ENCODE data around the gene FLNA. TPM values are rescaled to one million over a fixed set of nuclear protein-coding genes. Genes with fewer than 3 reads are reported as not detected.

Gene FLNA
- total RNA-seq, 1 donor from 2014 or later, result 1,080 TPM

GRCh38 chrX:154321152-154321551 lies 53.3 kb downstream of the FLNA start:
- TF ChIP-seq, protein P1, sequence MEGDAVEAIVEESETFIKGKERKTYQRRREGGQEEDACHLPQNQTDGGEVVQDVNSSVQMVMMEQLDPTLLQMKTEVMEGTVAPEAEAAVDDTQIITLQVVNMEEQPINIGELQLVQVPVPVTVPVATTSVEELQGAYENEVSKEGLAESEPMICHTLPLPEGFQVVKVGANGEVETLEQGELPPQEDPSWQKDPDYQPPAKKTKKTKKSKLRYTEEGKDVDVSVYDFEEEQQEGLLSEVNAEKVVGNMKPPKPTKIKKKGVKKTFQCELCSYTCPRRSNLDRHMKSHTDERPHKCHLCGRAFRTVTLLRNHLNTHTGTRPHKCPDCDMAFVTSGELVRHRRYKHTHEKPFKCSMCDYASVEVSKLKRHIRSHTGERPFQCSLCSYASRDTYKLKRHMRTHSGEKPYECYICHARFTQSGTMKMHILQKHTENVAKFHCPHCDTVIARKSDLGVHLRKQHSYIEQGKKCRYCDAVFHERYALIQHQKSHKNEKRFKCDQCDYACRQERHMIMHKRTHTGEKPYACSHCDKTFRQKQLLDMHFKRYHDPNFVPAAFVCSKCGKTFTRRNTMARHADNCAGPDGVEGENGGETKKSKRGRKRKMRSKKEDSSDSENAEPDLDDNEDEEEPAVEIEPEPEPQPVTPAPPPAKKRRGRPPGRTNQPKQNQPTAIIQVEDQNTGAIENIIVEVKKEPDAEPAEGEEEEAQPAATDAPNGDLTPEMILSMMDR (IDR thresholded peaks at IDR 0.05), result no peak
- DNase-seq (no peak), ATAC-seq (no peak)
- Histone ChIP-seq H3K9me3 (no peaks in the 10 kb centered on the region), H3K4me3 (no peak overlapping the region), H3K36me3 (no peaks in the 10 kb centered on the region), H3K27me3 (ENCODE audit: low read depth) (no peaks in the 10 kb centered on the region), H3K4me1 (no peaks in the 10 kb centered on the region), H3K27ac (no peak overlapping the region)
- intact Hi-C loops (cut with DNase I), result no loop called here

DNA sequence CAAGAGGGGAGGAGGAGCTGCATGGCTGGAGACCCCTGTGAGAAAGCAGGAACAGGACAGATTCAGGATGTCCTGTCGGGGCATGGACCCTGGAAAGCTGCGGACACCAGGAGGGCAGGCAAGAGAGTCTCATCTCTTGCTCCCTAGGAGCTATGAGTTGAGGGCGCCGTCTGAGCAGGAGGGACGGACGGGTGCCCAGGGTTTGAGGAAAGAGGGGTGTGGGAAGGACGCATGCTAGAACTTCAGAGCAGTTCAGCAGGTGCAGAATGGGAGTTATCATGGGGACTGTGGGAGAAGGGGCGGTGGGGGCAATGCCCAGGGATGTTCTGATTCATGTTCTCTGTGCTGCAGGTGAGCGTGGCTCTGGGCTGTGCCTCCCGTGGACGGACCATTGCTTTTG lies 54.0 kb downstream of the FLNA start:
- TF ChIP-seq, protein P1 (IDR thresholded peaks at IDR 0.05), result no peak
- H3K4me1 ChIP-seq, result no peaks in the 10 kb centered on the region

DNA sequence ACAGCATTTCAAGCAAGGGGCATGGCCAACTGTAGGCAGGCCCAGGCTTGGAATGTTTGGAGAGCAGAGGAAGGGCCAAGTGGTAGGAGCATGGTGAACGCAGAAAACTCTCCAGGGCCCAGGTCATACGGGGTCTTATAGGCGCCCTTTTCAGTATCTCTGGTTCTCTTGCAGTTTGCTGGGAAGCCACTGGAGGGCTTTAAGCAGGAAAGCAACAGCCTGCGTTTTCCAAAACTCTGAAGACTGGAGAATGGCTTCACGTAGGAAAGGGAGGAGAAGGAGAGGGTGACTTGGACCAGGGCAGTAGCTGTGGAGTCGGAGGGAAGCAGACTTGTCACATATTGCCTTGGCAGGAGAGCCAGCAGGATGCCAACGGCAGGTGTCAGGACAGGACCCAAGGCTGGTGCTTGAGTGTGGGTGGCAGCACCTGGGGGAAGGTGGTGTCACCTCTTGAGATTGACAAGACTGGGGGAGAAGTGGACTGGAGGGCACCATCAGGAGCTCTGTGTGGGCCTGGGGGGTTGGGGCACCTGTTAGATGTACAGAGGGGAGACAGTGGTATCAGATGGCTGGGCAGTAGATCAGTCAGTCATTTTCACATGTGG lies 56.9 kb downstream of the FLNA start:
- ATAC-seq (no peak), DNase-seq (no peak)
- Histone ChIP-seq H3K4me3 (no peak overlapping the region), H3K27ac (no peak overlapping the region), H3K9me3 (no peaks in the 10 kb centered on the region), H3K4me1 (no peaks in the 10 kb centered on the region), H3K27me3 (ENCODE audit: low read depth) (no peaks in the 10 kb centered on the region), H3K36me3 (no peaks in the 10 kb centered on the region)
- intact Hi-C loops (cut with DNase I), result no loop called here
- TF ChIP-seq, protein P1 (IDR thresholded peaks at IDR 0.05), result peak; percentile 43

More for the DNA sequence above, 54.0 kb downstream of the FLNA start:
- no peaks in the 10 kb centered on the region for H3K36me3 ChIP-seq
- no peaks in the 10 kb centered on the region for H3K27me3 ChIP-seq (ENCODE audit: low read depth)
- ATAC-seq (no peak), DNase-seq (no peak)
- intact Hi-C loops (cut with DNase I), result no loop called here
- H3K9me3 ChIP-seq, result no peaks in the 10 kb centered on the region
- H3K27ac ChIP-seq, result no peak overlapping the region
- H3K4me3 ChIP-seq, result no peak overlapping the region

GRCh38 chrX:154315416-154315815 lies 59.0 kb downstream of the FLNA start:
- Histone ChIP-seq H3K4me1 (no peaks in the 10 kb centered on the region), H3K4me3 (no peak overlapping the region), H3K27me3 (ENCODE audit: low read depth) (no peaks in the 10 kb centered on the region), H3K36me3 (no peaks in the 10 kb centered on the region), H3K27ac (no peak overlapping the region), H3K9me3 (no peaks in the 10 kb centered on the region)
- intact Hi-C loops (cut with DNase I), result no loop called here
- TF ChIP-seq, protein P1 (IDR thresholded peaks at IDR 0.05), result no peak
- ATAC-seq (no peak), DNase-seq (no peak)

- intact Hi-C loops (cut with DNase I), result no loop called here
- no peaks in the 10 kb centered on the region for H3K27me3 ChIP-seq (ENCODE audit: low read depth)
- no peak for ATAC-seq
Observed at GRCh38 chrX:154313147-154313546, 61.3 kb downstream of the FLNA start.

More at GRCh38 chrX:154313147-154313546, 61.3 kb downstream of the FLNA start:
- Histone ChIP-seq H3K4me1 (no peaks in the 10 kb centered on the region), H3K36me3 (no peaks in the 10 kb centered on the region), H3K27ac (no peak overlapping the region), H3K9me3 (no peaks in the 10 kb centered on the region), H3K4me3 (no peak overlapping the region)
- DNase-seq, result no peak
- TF ChIP-seq, protein P1 (IDR thresholded peaks at IDR 0.05), result no peak
